ENCODE results near the gene WDR73.
"Not testable (repeated sequence)": the region's sequence is repeated elsewhere in the genome, so short reads cannot be mapped to it uniquely, and the experiment has no call there.

The WDR73 gene

GRCh38 chr15:84653910-84654688, at the start of gene WDR73:
TSS of gene WDR73 (minus strand) at chr15:84654283. CDS start at chr15:84654274, 9 bp downstream.
- DNase-seq = peak; percentile 83 to 95

- no peak for DNase-seq
Observed at GRCh38 chr15:84703808-84704207, 49.7 kb upstream of the WDR73 start.

DNA sequence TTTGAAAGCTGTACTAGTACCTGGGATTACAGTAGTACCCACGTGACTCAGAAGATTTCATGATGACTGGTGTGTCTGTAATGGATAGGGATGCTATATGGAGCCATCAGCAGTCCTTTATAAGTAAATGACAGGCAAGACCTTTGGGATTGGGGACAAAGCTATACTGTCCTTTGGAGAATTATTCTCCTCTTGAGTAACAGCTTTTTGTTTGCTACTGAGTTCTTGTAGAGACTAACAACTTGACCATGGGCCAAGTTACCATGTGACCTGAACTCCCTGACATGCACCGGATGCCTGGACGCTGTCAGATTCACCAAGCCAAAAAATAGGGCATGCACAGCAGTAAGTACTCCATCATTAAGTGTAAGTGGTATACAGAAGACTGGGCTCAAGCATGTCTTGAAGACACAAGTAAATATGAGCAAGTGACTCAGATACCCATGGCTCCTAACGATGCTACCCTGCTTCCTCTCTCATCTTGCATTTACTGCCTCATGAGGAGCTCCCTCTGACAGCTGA, 48.9 kb upstream of the WDR73 start:
- no peak for DNase-seq

GRCh38 chr15:84699538-84700191, 45.6 kb upstream of the WDR73 start:
- DNase-seq = no peak

- DNase-seq = no peak
Observed at GRCh38 chr15:84697236-84697990, 43.3 kb upstream of the WDR73 start.

GRCh38 chr15:84696757-84697156, 42.7 kb upstream of the WDR73 start:
- DNase-seq = no peak

DNA sequence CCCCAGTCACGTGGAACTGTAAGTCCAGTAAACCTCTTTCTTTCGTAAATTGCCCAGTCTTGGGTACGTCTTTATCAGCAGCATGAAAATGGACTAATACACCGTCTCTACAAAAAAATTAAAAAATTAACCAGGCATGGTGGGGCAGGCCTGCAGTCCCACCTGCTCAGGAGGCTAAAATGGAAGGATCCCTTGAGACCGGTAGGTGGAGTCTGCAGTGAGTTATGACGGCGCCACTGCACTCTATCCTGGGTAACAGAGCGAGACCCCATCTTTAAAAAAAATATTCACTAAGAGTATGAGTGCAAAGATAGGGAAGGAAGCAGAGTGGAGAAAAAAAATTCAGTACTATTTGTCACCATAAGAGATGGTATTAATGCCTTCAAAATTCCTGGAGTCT, 36.3 kb upstream of the WDR73 start:
- DNase-seq = no peak

DNA sequence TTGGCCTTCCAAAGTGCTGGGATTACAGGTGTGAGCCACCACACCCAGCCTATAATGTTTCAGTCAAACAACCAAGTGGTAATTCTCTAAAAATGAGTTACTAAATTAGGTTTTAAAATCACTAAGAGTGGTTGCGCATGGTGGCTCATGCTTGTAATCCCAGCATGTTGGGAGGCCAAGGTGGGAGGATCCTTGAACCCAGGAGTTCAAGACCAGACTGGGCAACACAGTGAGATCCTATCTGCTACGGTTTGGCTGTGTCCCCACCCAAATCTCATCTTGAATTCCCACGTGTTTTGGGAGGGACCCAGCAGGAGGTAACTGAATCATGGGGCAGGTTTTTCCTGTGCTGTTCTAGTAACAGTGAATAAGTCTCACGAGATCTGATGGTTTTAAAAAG, 35.8 kb upstream of the WDR73 start:
- DNase-seq = no peak

DNA sequence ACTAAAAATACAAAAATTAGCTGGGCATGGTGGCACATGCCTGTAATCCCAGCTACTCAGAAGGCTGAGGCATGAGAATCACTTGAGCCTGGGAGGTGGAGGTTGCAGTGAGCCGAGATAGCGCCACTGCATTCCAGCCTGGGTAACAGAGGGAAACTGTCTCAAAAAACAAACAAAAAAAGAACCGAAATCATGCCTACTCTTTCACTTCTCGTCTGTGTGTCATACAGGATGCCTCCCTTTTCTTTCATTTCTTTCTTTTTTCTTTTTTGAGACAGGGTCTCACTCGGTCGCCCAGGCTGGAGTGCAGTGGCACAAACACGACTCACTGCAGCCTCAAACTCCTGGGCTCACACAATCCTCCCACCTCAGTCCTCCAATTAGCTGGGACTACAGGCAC, 32.4 kb upstream of the WDR73 start:
- DNase-seq = not testable (repeated sequence)

- DNase-seq = peak; percentile 76 to 86
Observed at GRCh38 chr15:84685304-84685703, 31.2 kb upstream of the WDR73 start.

GRCh38 chr15:84684092-84684491, 30.0 kb upstream of the WDR73 start:
- no peak for DNase-seq

- DNase-seq = no peak
Observed at GRCh38 chr15:84681831-84682230, 27.7 kb upstream of the WDR73 start.

GRCh38 chr15:84671211-84671610, 17.1 kb upstream of the WDR73 start:
- DNase-seq = no peak

GRCh38 chr15:84669726-84670125, 15.6 kb upstream of the WDR73 start:
- DNase-seq = no peak

DNA sequence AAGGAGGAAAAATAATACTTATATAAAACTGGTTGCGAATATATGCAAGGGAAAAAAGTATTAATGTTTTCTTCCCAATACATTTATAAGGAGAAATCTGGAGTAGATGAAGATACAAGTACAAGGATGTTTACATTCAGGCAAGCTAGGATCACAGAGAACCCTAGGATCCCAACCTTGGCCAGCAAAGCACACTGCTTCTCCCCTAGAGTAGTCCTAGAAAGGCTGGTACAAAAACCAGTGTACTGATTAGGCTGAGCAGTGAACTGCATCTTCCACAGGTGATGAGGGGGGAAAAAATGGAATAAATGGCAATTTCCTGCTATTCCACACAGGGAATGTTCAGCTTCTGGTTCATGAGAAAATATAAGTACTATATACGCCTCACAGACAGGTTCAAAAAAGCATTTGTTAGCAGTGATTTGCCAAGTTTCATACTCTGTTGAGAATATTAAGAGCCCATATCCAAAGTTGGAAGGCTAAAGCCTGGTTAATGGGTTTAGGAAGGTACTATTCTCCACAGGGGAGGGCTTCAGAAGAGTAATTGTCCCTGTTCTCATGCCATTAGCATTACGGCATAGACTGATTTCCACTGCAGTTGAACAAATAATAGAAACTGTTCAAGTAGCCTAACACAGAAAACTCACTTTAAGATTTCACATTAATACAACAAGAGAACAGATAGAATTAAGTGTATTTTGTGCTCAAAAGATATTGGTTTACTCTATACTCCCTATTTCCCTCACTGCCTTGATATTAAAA, 14.3 kb upstream of the WDR73 start:
- DNase-seq = no peak

GRCh38 chr15:84666373-84666772, 12.3 kb upstream of the WDR73 start:
- no peak for DNase-seq

GRCh38 chr15:84661001-84661400, 6.9 kb upstream of the WDR73 start:
- no peak for DNase-seq

- DNase-seq = peak; percentile 22 to 73
Observed at GRCh38 chr15:84659904-84660781, 6.1 kb upstream of the WDR73 start.

DNA sequence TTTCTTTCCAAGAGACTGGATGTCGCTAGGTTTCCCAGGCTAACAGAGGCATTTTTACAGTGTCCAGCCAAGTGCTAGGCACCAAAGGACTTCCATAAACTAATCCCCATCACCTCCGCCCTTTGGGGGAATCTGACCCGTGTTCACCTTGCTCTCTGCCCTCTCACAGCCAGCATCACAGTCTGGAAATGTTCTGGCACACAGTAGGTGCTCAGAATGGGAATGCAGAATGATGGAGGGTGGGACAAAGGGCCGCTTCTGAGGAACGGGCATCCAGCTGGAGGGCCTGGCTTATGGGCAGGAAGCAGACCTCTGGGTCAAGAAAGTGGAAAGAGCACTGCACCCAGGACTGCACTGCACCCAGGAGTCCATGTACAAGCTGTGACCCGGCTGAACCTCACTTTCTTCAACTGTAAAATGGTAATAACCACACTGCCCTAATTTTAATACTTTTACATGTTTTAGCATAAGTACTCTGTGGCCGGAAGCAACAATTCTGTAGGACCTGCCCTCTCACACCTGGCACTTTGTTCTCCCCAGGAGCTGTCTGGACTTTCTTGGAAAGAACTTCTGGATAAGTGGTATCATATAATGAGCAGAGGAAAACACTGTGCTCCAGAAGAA, 4.8 kb upstream of the WDR73 start:
- DNase-seq = no peak

GRCh38 chr15:84658080-84658787, 4.2 kb upstream of the WDR73 start, which contains the start of gene NMB:
TSS of gene NMB (minus strand) at chr15:84658199. CDS start at chr15:84658152, 47 bp downstream.
- peak; percentile 94 to 95 for DNase-seq

DNA sequence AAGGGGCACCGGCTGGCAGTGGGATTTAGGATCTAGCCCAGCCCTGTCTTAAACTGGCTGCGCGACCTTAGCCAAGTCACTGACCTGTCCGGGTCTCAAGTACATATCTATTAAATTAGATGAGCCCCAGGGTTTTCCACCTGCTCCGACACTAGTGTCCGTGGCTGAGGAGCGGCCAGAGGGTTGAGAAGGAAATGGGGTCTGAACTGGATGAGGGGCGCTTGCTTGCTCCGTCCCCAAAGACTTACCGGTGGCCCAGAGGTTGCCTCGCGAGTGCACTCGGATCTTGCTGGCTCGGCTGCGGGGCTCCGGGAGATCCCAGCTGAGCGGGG, 3.6 kb upstream of the WDR73 start:
- no peak for DNase-seq

All from NCI-H524 (cell line).